ENCODE data around the gene DOCK4. TPM values are rescaled to one million over a fixed set of nuclear protein-coding genes. Genes with fewer than 3 reads are reported as not detected.
A peak's percentile ranks its signal among the peaks of the same experiment; 100 is the strongest.

DOCK4 gene
- total RNA-seq, 1 donor from 2014 or later: 44.1 TPM

DNA sequence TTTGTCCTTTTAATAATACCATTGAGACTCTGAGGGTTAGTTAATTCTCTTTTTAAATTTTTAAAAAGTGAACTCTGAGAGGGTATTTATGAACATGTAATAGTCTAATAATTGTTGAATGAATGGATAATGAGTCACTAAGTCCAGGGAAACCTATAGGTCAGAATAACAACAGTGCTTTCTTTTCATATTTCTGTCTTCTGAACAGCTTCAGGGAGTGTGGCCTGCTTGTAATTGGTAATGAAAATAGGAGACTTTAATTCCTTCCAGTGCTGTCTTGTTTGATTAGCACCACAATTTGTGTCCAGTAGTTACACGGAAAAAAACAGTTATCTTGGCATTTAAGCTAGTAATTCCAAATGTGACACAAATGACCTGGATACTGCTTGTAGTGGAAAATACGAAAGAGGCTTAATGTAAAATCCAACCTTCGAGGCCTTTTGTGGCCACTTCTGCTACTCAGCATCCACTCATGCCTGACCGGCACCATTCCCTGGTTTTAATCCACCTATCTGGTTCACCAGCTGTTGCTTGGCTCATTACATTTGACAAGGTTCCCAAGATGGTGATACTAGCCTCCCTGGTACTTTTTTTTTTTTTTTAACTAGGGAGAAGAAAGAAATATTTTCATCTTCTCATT lies 494.7 kb downstream of the DOCK4 start:
- TF ChIP-seq CTCF (IDR thresholded peaks at IDR 0.05): no peak
- no peaks in the 10 kb centered on the region for H3K9me3 Mint-ChIP-seq (ENCODE audit: unreplicated experiment)
- H3K27me3 Mint-ChIP-seq (ENCODE audit: unreplicated experiment): peaks cover 3% of the 10 kb centered on the region
- peaks cover 2% of the 10 kb centered on the region for H3K36me3 Mint-ChIP-seq (ENCODE audit: unreplicated experiment)
- no peak for DNase-seq (ENCODE audit: extremely low spot score, unreplicated experiment)
- no peak overlapping the region for H3K4me3 Mint-ChIP-seq (ENCODE audit: unreplicated experiment)
- peak overlapping the region; percentile 59 for H3K27ac Mint-ChIP-seq (ENCODE audit: unreplicated experiment)
- peaks cover 24% of the 10 kb centered on the region for H3K4me1 Mint-ChIP-seq (ENCODE audit: unreplicated experiment)

DNA sequence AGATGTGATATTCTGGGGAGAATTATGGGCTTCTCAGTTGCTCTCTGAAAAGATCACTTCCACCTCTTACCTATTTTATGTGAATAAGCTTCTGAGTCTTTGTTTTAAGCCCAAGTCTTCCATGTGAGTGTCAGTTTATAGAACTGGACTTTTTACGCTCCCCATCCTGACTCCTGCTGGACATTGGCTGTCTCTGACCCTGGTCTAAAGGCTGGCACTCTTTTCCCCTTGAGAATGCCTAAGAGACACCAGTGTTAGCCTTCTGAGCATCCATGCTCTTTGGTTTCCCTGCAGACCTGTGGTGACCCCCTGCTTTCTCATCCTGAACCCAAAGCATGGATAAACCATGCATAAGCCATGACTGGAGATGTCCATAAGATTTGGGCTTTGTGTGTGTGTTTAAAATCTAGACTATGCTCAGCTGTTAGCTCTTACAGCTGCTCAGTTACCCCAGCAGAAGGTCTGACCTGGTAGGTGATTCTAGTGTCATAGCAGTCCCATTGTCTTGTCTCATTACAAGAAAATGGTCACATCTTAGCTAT lies 495.3 kb downstream of the DOCK4 start:
- Mint-ChIP-seq H3K4me1 (ENCODE audit: unreplicated experiment) (peaks cover 24% of the 10 kb centered on the region), H3K27me3 (ENCODE audit: unreplicated experiment) (peaks cover 3% of the 10 kb centered on the region), H3K4me3 (ENCODE audit: unreplicated experiment) (no peak overlapping the region), H3K27ac (ENCODE audit: unreplicated experiment) (peak overlapping the region; percentile 59), H3K36me3 (ENCODE audit: unreplicated experiment) (peaks cover 2% of the 10 kb centered on the region), H3K9me3 (ENCODE audit: unreplicated experiment) (no peaks in the 10 kb centered on the region)
- DNase-seq (ENCODE audit: extremely low spot score, unreplicated experiment): no peak
- TF ChIP-seq CTCF (IDR thresholded peaks at IDR 0.05): peak; percentile 28

- no peak for TF ChIP-seq CTCF (IDR thresholded peaks at IDR 0.05)
- H3K4me1 Mint-ChIP-seq (ENCODE audit: unreplicated experiment): peaks cover 20% of the 10 kb centered on the region
- peaks cover 4% of the 10 kb centered on the region for H3K36me3 Mint-ChIP-seq (ENCODE audit: unreplicated experiment)
- DNase-seq (ENCODE audit: extremely low spot score, unreplicated experiment): no peak
- H3K27ac Mint-ChIP-seq (ENCODE audit: unreplicated experiment): no peak overlapping the region
- no peak overlapping the region for H3K4me3 Mint-ChIP-seq (ENCODE audit: unreplicated experiment)
- H3K27me3 Mint-ChIP-seq (ENCODE audit: unreplicated experiment): peaks cover 23% of the 10 kb centered on the region
- H3K9me3 Mint-ChIP-seq (ENCODE audit: unreplicated experiment): peaks cover 12% of the 10 kb centered on the region
These were observed 498.1 kb downstream of the DOCK4 start for GRCh38 chr7:111708072-111708471.

DNA sequence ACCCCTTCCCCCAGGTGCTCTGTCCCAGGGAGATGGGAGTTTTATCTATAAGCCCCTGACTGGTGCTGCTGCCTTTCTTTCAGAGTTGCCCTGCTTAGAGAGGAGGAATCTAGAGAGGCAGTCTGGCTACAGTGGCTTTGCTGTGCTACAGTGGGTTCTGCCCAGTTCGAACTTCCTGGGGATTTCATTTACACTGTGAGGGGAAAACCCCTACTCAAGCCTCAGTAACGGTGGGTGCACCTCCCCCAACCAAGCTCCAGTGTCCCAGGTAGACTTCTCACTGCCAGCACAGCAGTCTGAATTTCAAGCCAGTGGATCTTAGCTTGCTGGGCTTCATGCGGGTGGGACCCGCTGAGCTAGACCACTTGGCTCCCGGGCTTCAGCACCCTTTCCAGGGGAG lies 500.4 kb downstream of the DOCK4 start:
- Mint-ChIP-seq H3K9me3 (ENCODE audit: unreplicated experiment) (peaks cover 12% of the 10 kb centered on the region), H3K27ac (ENCODE audit: unreplicated experiment) (no peak overlapping the region), H3K27me3 (ENCODE audit: unreplicated experiment) (peaks cover 40% of the 10 kb centered on the region), H3K4me3 (ENCODE audit: unreplicated experiment) (no peak overlapping the region), H3K4me1 (ENCODE audit: unreplicated experiment) (peaks cover 1% of the 10 kb centered on the region), H3K36me3 (ENCODE audit: unreplicated experiment) (peaks cover 2% of the 10 kb centered on the region)
- no peak for DNase-seq (ENCODE audit: extremely low spot score, unreplicated experiment)
- TF ChIP-seq CTCF (IDR thresholded peaks at IDR 0.05): no peak

DNA sequence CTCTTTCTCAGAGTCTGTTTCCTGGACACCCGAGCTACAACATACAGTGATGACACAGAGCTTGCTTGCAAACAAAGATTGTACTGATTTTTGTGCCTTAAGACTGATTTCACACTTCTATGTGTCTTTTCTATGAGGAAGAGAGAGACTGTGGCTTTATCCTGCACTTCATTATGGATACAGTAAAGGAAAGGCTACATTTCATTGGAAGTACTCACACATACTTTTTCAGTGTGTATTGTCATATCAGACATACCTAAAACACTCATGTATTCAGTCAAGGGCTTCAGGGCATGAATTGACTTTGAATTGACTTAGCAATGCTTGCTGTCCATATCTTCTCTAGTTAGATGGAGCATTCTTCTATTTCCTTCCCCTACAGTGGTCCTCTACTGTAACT lies 508.4 kb downstream of the DOCK4 start:
- H3K9me3 Mint-ChIP-seq (ENCODE audit: unreplicated experiment): no peaks in the 10 kb centered on the region
- H3K36me3 Mint-ChIP-seq (ENCODE audit: unreplicated experiment): no peaks in the 10 kb centered on the region
- no peak overlapping the region for H3K27ac Mint-ChIP-seq (ENCODE audit: unreplicated experiment)
- peaks cover 20% of the 10 kb centered on the region for H3K27me3 Mint-ChIP-seq (ENCODE audit: unreplicated experiment)
- H3K4me1 Mint-ChIP-seq (ENCODE audit: unreplicated experiment): no peaks in the 10 kb centered on the region
- H3K4me3 Mint-ChIP-seq (ENCODE audit: unreplicated experiment): no peak overlapping the region
- DNase-seq (ENCODE audit: extremely low spot score, unreplicated experiment): no peak
- no peak for TF ChIP-seq CTCF (IDR thresholded peaks at IDR 0.05)

All from osteocyte (in vitro differentiated cells).